GM10266 (cell line): ENCODE data around the gene KRTAP10-1.

Experiments
- DNase-seq: peaks from one replicate; pipeline ENCODE4 v3.0.0; 2012; ENCODE audit errors: extremely low spot score
- CTCF ChIP-seq: IDR thresholded peaks from 2 replicates; pipeline ENCODE4 v1.5.1; 2012; ENCODE audit warnings: mild to moderate bottlenecking, low read depth; ENCODE audit not compliant: control insufficient read depth, insufficient read depth; ENCODE audit errors: missing control alignments

Gene KRTAP10-1

GRCh38 chr21:44539046-44539445, 949 bp downstream of the KRTAP10-1 start:
- DNase-seq: no peak
- no peak for TF ChIP-seq CTCF

DNA sequence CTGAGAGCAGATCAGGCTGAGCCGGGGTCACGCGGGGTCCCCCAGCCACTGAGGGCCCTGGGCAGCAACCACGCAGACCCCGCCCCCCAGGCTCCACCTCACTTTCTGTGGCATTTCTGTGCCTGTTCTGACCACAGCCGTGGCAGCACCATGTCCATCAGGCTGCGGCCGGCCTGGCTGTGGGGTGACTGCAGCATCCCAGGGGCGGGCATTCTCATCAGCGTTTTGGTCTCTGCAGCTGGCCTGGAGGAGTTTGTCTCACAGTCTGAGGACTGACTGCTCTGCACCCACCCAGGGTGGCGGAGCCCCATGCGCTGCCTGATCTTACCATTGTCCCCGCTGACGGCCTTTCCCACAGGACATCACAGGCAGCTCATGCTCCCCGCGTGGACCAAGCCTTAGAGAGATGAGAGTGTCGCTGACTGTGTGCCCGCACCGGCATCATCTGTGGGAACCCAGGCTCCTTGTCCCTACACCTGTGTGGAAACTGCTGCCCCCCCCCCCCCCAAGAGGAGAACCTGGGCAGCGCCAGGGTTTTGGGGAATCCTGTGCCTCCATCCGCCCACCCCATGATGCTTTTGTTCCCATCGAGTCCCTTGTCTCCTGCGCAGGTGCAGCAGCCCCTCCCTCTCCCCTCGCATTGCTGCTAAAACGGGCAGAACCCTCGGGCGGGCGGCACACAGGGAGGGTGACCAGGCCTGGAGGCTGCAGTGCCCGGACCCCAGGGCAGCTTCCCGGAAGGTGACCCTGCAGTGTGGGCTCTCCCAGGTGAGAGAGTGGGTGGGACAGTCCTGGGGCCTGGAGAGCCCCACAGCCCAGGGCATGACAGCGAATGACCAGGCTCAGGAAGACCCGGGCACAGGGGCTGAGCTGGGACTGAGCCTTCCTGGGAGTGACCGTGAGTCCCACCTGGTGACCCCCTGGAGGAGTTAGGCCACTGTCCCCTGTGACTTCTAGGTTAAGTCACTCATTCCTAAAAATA, 1.8 kb downstream of the KRTAP10-1 start:
- no peak for TF ChIP-seq CTCF
- DNase-seq: no peak

- no peak for TF ChIP-seq CTCF
- DNase-seq: no peak
Observed at GRCh38 chr21:44535963-44536362, 4.0 kb downstream of the KRTAP10-1 start.

DNA sequence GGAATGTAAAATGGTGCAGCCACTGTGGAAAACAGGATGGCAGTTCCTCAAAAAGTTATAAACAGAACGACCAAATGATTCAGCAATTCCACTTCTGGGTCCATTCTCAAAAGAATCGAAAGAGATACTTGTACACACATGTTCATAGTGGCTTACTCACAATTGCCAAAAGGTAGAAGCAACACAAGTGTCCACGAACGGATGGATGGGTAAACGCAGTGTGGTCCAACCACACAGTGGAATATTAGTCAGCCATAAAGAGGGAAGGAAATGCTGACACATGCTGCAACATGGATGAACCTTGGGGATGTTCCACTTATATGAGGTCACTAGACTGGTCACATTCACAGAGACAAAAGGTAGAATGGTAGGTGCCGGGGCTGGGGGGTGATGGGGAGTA, 5.3 kb downstream of the KRTAP10-1 start:
- no peak for TF ChIP-seq CTCF
- DNase-seq: no peak

DNA sequence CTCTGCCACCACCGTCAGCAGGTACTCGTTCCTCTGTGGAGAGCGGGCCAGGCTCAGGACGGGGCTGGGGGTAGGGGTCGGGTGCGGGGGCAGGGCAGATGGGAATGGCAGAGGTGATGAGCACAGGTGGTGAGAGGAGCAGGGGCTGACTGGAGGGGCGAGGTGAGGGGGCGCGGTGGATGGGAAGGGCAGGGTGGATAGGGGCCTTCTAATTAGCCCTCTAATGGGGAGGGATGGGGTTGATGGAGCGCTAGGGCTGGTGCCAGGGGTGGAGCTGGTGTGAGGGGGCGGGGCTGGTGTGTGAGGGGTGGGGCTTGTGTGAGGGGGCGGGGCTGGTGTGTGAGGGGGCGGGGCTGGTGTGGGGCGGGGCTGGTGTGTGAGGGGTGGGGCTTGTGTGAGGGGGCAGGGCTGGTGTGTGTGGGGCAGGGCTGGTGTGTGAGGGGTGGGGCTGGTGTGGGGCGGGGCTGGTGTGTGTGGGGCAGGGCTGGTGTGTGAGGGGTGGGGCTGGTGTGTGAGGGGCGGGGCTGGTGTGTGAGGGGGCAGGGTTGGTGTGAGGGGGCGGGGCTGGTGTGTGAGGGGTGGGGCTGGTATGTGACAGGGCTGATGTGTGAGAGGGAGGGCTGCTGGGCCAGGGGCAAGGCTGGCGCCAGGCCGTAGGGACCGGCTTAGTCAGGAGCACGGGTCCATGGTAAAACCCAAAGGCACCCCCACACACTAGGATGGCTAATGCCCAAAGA, 5.9 kb downstream of the KRTAP10-1 start:
- no peak for TF ChIP-seq CTCF
- DNase-seq: no peak

GRCh38 chr21:44533121-44533890, 6.7 kb downstream of the KRTAP10-1 start:
- no peak for DNase-seq
- TF ChIP-seq CTCF: no peak

- no peak for DNase-seq
- no peak for TF ChIP-seq CTCF
Observed at GRCh38 chr21:44532712-44533111, 7.3 kb downstream of the KRTAP10-1 start.
